HT-29 (cell line): Measurements from ENCODE around the gene CTSK. TPM values are rescaled to one million over a fixed set of nuclear protein-coding genes. Genes with fewer than 3 reads are reported as not detected.

Experiments
- DNase-seq: peaks from one replicate; pipeline ENCODE4 v3.0.0-alpha.2; 2015; ENCODE audit warnings: low spot score
- small RNA-seq: library from RNA; depleted of rRNA; stranded (forward); fragments of <200 nt; gene quantifications from one replicate; pipeline ENCODE3, GENCODE V24; 2014
- total RNA-seq: library from RNA; depleted of rRNA; stranded (reverse); fragments of >200 nt; shearing (Covaris generic); gene quantifications from 2 replicates; pipeline ENCODE4 v1.2.3, GENCODE V29; 2014; rRNA removed

Gene CTSK
- total RNA-seq, 1 experiment from 2014 or later: 0.61 TPM

DNA sequence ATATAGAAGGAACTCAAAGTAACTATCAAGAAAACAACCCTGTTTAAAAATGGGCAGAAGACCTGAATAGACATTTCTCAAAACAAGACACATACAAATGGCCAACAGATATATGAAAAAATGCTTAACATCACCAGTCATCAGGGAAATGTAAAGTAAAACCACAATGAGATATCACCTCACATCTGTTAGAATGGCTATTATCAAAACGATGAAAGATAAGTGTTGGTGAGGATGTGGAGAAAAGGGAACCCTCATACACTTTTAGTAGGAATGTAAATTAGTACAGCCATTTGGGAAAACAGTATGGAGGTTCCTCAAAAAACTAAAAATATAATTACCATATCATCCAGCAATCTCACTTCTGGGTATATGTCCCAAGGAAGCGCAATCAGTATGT is 45.5 kb downstream of the CTSK start:
- no peak for DNase-seq

DNA sequence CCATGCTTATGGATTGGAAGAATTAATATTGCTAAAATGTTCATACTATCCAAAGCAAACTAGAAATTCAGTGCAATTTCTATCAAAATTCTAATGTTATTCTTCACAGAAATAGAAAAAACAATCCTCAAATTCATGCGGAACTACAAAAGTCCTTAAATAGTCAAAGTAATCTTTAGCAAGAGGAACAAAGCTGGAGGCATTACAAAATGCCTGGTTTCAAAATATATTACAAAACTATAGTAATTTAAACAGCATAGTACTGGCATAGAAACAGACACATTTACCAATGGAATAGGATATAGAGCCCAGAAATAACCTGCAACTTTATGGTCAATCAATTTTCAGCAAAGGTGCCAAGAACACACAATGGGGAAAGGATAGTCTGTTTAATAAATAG is 46.3 kb downstream of the CTSK start:
- DNase-seq: no peak

DNA sequence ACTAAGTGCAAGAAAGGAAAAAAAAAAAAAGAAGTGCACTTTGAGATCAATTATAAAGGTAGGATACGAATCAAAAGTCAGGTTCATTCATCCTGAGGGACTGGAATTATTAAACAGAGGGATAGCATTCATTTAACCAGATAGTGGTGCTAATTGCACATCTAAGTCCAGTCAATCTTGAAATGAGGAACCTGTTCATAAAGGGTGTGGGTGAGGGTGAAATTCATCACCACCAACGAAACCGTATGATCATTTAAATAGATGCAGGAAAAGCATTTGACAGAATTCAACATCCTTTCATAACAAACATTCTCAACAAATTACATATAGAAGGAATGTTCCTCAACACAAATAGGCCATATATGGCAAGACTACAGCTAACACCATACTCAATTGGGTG is 48.0 kb downstream of the CTSK start:
- DNase-seq: no peak

DNA sequence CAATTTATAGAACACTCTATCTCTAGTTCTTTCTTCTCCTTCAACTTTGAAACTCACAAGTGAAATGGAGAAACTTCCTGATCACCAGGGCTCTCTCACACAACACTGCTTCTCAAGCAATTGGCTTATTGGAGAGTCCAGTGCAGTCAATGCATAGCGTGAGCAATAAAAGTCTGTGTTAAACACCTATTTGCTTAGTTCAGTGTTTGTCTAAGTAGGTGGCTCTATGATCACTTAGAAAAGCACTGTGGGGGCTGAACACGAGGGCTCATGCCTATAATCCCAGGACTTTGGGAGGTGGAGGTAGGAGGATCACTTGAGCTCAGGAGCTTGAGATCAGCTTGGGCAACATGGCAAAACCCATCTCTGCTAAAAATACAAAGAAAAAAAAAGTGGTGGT is 54.6 kb downstream of the CTSK start:
- no peak for DNase-seq

DNA sequence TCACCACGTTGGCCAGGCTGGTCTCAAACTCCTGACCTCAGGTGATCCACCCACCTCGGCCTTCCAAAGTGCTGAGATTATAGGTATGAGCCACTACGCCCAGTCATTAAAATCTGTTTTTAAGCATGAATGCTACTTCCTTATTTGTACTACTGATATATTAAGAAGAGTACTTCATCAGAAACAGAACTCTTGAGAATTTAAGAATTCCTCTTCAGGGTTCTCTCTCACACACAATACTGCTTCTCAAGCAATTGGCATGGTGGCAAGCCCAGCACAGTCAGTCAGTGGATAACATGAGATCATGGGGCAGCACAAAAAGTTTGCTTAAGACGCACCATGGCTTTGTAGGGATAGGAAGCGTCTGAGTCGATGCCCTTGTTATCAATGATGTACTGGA is 56.6 kb downstream of the CTSK start:
- DNase-seq: no peak

DNA sequence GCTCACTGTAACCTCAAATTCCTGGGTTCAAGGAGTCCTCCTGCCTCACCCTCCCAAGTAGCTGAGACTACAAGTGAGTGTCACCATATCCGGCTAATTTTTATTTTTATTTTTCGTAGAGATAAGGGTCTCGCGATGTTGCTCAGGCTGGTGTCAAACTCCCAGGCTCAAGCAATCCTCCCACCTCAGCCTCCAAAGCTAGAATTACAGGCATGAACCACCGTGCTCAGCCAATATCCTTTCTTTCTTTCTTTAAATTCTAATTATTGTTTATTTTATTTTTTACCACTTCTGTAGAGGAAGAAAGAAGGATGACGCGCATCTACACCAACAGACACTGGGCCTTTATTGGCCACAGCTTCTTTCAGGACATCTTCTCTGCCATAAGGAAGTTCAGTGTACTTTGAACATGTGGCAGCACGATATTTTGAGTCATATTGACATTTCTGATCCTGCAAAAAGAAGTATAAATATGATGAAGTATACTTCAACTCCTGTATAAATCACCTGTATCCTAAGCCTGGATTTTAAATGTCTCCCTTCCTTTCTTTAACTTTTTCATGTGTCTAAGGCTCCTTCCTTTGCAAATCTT is 58.2 kb downstream of the CTSK start:
- DNase-seq: no peak

DNA sequence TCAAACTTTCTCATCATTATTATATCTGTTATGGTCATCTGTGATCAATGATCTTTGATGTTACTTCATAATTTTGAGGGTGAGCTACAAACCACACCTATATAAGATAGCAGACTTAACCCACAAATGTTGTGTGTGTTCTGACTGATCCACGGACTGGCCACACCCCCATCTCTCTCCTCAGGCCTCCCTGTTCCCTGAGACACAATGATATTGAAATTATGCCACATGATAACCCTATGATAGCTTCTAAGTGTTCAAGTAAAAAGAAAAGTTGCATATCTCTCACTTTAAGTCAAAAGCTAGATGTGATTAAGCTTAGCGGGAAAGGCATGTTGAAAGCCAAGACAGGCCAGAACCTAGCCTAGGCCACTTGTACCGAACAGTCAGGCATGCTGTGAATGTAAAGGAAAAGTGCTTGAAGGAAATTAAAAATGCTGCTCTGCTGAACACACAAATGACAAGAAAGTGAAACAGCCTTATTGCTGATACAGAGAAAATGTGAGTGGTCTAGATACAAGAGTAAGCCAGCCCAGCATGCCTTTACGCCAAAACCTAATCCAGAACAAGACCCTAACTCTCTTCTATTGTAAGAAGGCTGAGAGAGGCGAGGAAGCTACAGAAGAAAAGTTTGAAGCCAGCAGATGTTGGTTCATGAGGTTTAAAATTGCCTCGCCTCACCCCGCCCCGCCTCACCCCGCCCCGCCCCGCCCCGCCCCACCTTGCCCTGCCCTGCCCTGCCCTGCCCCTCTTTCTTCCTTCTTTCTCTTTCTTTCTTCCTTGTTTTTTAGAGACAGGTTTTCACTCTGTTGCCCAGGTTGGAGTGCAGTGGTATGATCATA is 59.0 kb downstream of the CTSK start:
- DNase-seq: no peak

Small RNA genes within 50 kb of the gene (small RNA-seq; reads per million reads assigned to genes)
- not detected for gene RNU6-1309P

Other genes starting within 250 kb of the CTSK start
- gene MCL1, start 228.7 kb downstream of the CTSK start, total RNA-seq: 329 and 338 TPM in 2 replicates
- gene ENSA, start 178.6 kb downstream of the CTSK start, total RNA-seq: 163 and 200 TPM in 2 replicates
- 4.9 and 7.7 TPM in 2 replicates for gene GOLPH3L, start 111.1 kb downstream of the CTSK start, total RNA-seq
- gene HORMAD1, start 87.4 kb downstream of the CTSK start, total RNA-seq: not detected in 2 replicates
- 5.8 and 10.0 TPM in 2 replicates for gene CTSS, start 42.5 kb downstream of the CTSK start, total RNA-seq
- 11.7 and 11.9 TPM in 2 replicates for gene ARNT, start 68.3 kb upstream of the CTSK start, total RNA-seq
- gene CTXND2, start 78.9 kb upstream of the CTSK start, total RNA-seq: not detected in 2 replicates
- 23.6 and 29.2 TPM in 2 replicates for gene SETDB1, start 118.1 kb upstream of the CTSK start, total RNA-seq
- 152 and 162 TPM in 2 replicates for gene CERS2, start 166.6 kb upstream of the CTSK start, total RNA-seq
- 49.4 and 50.4 TPM in 2 replicates for gene ANXA9, start 174.0 kb upstream of the CTSK start, total RNA-seq
- 19.5 and 19.8 TPM in 2 replicates for gene MINDY1, start 198.6 kb upstream of the CTSK start, total RNA-seq
- 9.3 and 15.4 TPM in 2 replicates for gene PRUNE1, start 200.2 kb upstream of the CTSK start, total RNA-seq
- gene BNIPL, start 228.3 kb upstream of the CTSK start, total RNA-seq: 0.18 and 0.28 TPM in 2 replicates
- 2.4 and 3.1 TPM in 2 replicates for gene C1orf56, start 239.5 kb upstream of the CTSK start, total RNA-seq